ENCODE results near the gene CNOT10.

DNA sequence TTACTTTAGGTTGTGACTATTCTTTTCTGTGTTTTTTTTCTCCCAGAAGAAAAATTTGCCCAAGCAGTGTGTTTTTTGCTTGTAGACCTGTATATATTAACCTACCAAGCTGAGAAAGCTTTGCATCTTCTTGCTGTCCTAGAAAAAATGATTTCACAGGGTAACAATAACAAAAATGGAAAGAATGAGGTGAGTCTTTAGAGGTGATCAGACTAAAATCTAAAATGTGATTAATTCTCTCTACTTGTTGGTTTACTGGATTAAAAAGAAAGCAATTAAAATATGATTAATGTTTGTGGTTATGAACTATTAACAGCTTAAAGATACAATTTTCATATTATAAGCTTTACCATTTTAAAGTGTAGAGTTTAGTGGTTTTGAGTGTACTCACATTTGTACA, 28.2 kb downstream of the CNOT10 start:
- TF ChIP-seq, protein P1, sequence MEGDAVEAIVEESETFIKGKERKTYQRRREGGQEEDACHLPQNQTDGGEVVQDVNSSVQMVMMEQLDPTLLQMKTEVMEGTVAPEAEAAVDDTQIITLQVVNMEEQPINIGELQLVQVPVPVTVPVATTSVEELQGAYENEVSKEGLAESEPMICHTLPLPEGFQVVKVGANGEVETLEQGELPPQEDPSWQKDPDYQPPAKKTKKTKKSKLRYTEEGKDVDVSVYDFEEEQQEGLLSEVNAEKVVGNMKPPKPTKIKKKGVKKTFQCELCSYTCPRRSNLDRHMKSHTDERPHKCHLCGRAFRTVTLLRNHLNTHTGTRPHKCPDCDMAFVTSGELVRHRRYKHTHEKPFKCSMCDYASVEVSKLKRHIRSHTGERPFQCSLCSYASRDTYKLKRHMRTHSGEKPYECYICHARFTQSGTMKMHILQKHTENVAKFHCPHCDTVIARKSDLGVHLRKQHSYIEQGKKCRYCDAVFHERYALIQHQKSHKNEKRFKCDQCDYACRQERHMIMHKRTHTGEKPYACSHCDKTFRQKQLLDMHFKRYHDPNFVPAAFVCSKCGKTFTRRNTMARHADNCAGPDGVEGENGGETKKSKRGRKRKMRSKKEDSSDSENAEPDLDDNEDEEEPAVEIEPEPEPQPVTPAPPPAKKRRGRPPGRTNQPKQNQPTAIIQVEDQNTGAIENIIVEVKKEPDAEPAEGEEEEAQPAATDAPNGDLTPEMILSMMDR (IDR thresholded peaks at IDR 0.05; ENCODE audit: insufficient read depth, low read length, poor library complexity, severe bottlenecking): no peak
- no peak for TF ChIP-seq EZH2phosphoT487 (conservative IDR thresholded peaks at IDR 0.05; ENCODE audit: low read length)
